HepG2 (cell line): ENCODE measurements around the gene GCHFR. TPM values are rescaled to one million over a fixed set of nuclear protein-coding genes. Genes with fewer than 3 reads are reported as not detected.

ENCODE experiments used
- ATAC-seq: fragments of 200-7000 bp; cut with Tn5 transposase; 3 replicates; pipeline ENCODE4 v1.9.1; 2020; ENCODE audit warnings: mild to moderate bottlenecking, moderate library complexity
- BruUV-seq: library from RNA; stranded (reverse); fragments of 400-500 nt; replicated peaks from 2 replicates; lab custom pipeline; 2021; lab: Mats Ljungman, UMichigan
- CTCF ChIA-PET: fragments of 300-600 bp; formaldehyde crosslinking; extraction: SDS; loops from one replicate; lab custom pipeline; 2021; ENCODE audit warnings: low total read pairs, inconsistent platforms, low intra/inter-chr PET ratio; lab: Yijun Ruan, JAX
- POLR2A ChIA-PET: fragments of 350-600 bp; sonication (Branson Sonifier 250); formaldehyde crosslinking; loops from one replicate; lab custom pipeline; 2020; ENCODE audit warnings: antibody characterized with exemption, inconsistent platforms; lab: Yijun Ruan, JAX
- DNase-seq: peaks from one replicate; pipeline ENCODE4 v3.0.0-alpha.2; 2015; ENCODE audit warnings: low spot score
- FAIRE-seq: peaks from 3 replicates; lab custom pipeline; 2011; peaks lifted over from hg19 to GRCh38; lab: Jason Lieb, UNC
- H2AFZ ChIP-seq: one replicate; pipeline ENCODE4 v1.6.1; 2011; ENCODE audit warnings: low read length, inconsistent platforms
- H3K27ac ChIP-seq: fragments of 300-600 bp; 3 replicates; pipeline ENCODE4 v1.8.0; 2011; ENCODE audit warnings: mixed run types, mild to moderate bottlenecking, mixed read lengths, low read length, inconsistent platforms; ENCODE audit not compliant: insufficient read depth; ENCODE audit errors: extremely low read length
- H3K27me3 ChIP-seq, 2 experiments: fragments of 200-600 bp in 1 of 2; 2 replicates in 1 of 2; 3 replicates in 1 of 2; pipeline versions ENCODE4 v1.6.0 to v1.8.0; 2011; ENCODE audit warnings: low read length in 2 of 2, mild to moderate bottlenecking in 2 of 2, moderate library complexity in 2 of 2, inconsistent platforms in 1 of 2; ENCODE audit not compliant: insufficient read depth in 2 of 2, control insufficient read depth in 1 of 2
- H3K36me3 ChIP-seq, 2 experiments: fragments of 200-600 bp in 1 of 2; replicated peaks in 1 of 2; 2 replicates in 1 of 2; 3 replicates in 1 of 2; pipeline versions ENCODE4 v1.5.1 to v1.8.0; 2011; ENCODE audit warnings: low read length in 2 of 2, inconsistent platforms in 1 of 2; ENCODE audit not compliant: insufficient read depth in 2 of 2, control insufficient read depth in 1 of 2
- H3K4me1 ChIP-seq: 2 replicates; pipeline ENCODE4 v1.5.1; 2012; ENCODE audit warnings: low read length, inconsistent platforms; ENCODE audit not compliant: insufficient read depth
- H3K4me2 ChIP-seq: 2 replicates; pipeline ENCODE4 v1.6.0; 2011; ENCODE audit warnings: low read depth, low read length, inconsistent platforms
- H3K4me3 ChIP-seq, 3 experiments: fragments of 200-600 bp in 1 of 3; sonication (generic), shearing (Covaris generic) in 1 of 3; replicated peaks in 1 of 3; 2 replicates each; pipeline ENCODE4 v1.5.1; 2011 to 2016; ENCODE audit warnings: low read length in 3 of 3, inconsistent platforms in 2 of 3, low read depth in 2 of 3, mild to moderate bottlenecking in 2 of 3, control low read depth in 1 of 3, mixed read lengths in 1 of 3; ENCODE audit not compliant: insufficient read depth in 1 of 3
- H3K79me2 ChIP-seq: one replicate; pipeline ENCODE4 v1.6.1; 2011; ENCODE audit warnings: low read length, inconsistent platforms; ENCODE audit not compliant: insufficient read depth
- H3K9ac ChIP-seq: 2 replicates; pipeline ENCODE4 v1.6.0; 2011; ENCODE audit warnings: mild to moderate bottlenecking, low read depth, low read length, inconsistent platforms; ENCODE audit not compliant: insufficient read depth
- H3K9me3 ChIP-seq: 2 replicates; pipeline ENCODE4 v1.5.1; 2012; ENCODE audit warnings: mild to moderate bottlenecking, low read length
- H4K20me1 ChIP-seq: 2 replicates; pipeline ENCODE4 v1.6.0; 2011; ENCODE audit warnings: inconsistent platforms, mild to moderate bottlenecking, low read length, moderate library complexity; ENCODE audit not compliant: insufficient read depth
- CCDC6 ChIP-seq: sonication (generic); formaldehyde crosslinking; IDR thresholded peaks from 2 replicates; pipeline ENCODE4 v1.8.1; 2022; ENCODE audit warnings: mild to moderate bottlenecking, missing genetic modification reagents, moderate library complexity
- GPN1 ChIP-seq: sonication (generic); formaldehyde crosslinking; IDR thresholded peaks from 2 replicates; pipeline ENCODE4 v1.5.1; 2020; ENCODE audit warnings: missing genetic modification reagents, borderline replicate concordance
- GTF2F1 ChIP-seq: fragments of 150-350 bp; IDR thresholded peaks from 2 replicates; pipeline ENCODE4 v1.6.1; 2014; ENCODE audit warnings: low read length
- IRF2 ChIP-seq: IDR thresholded peaks from 2 replicates; pipeline ENCODE4 v1.6.1; 2018; ENCODE audit warnings: missing genetic modification reagents, missing compliant biosample characterization
- ZNF180 ChIP-seq: sonication (generic); formaldehyde crosslinking; IDR thresholded peaks from 2 replicates; pipeline ENCODE4 v1.4.0; 2020; ENCODE audit warnings: low read depth, missing genetic modification reagents, borderline replicate concordance
- ZNF263 ChIP-seq: sonication (generic); formaldehyde crosslinking; IDR thresholded peaks from 2 replicates; pipeline ENCODE4 v1.4.0; 2020; ENCODE audit warnings: missing genetic modification reagents
- ZNF318 ChIP-seq: sonication (generic); formaldehyde crosslinking; IDR thresholded peaks from 2 replicates; pipeline ENCODE4 v1.4.0; 2020; ENCODE audit warnings: mild to moderate bottlenecking, missing genetic modification reagents
- ZNF543 ChIP-seq: sonication (generic); formaldehyde crosslinking; IDR thresholded peaks from 2 replicates; pipeline ENCODE4 v1.4.0; 2020; ENCODE audit warnings: mild to moderate bottlenecking, missing genetic modification reagents
- ZNF563 ChIP-seq: sonication (generic); formaldehyde crosslinking; IDR thresholded peaks from 2 replicates; pipeline ENCODE4 v1.8.0; 2022; ENCODE audit warnings: mild to moderate bottlenecking, moderate library complexity, missing genetic modification reagents
- ZNF570 ChIP-seq: sonication (generic); formaldehyde crosslinking; IDR thresholded peaks from 2 replicates; pipeline ENCODE4 v1.4.0; 2020; ENCODE audit warnings: mild to moderate bottlenecking, missing genetic modification reagents, borderline replicate concordance
- ZNF709 ChIP-seq: sonication (generic); formaldehyde crosslinking; IDR thresholded peaks from 2 replicates; pipeline ENCODE4 v1.5.0; 2020; ENCODE audit warnings: mild to moderate bottlenecking, missing genetic modification reagents
- ZNF788 ChIP-seq: sonication (generic); formaldehyde crosslinking; IDR thresholded peaks from 2 replicates; pipeline ENCODE4 v1.5.0; 2020; ENCODE audit warnings: mild to moderate bottlenecking, missing genetic modification reagents, borderline replicate concordance
- ZNF816 ChIP-seq: sonication (generic); formaldehyde crosslinking; IDR thresholded peaks from 2 replicates; pipeline ENCODE4 v1.8.0; 2022; ENCODE audit warnings: missing genetic modification reagents, mild to moderate bottlenecking, borderline replicate concordance
- WGBS: methylation state at CpG from one replicate; pipeline ENCODE4 v1.1.6; 2017; ENCODE audit warnings: low lambda C conversion rate; 5-methylcytosine and 5-hydroxymethylcytosine counted together
- in situ Hi-C: cut with HindIII; loops from 2 replicates; pipeline ENCODE4 v1.10.0; 2017; ENCODE audit warnings: low pct_unique_long_range_greater_than_20kb; ENCODE audit not compliant: extremely low pct_ligation_motif_present
- intact Hi-C: fragments of 100-400 bp; cut with micrococcal nuclease; formaldehyde crosslinking; loops from one replicate; pipeline ENCODE4 v1.10.0; 2022; ENCODE audit not compliant: unreplicated experiment
- polyA plus RNA-seq, 8 experiments: library from polyadenylated mRNA; depleted of rRNA in 3 of 8; stranded (reverse) in 7 of 8; unstranded in 1 of 8; fragments of >200 nt; fragmentation: Illumina TruSeq in 4 of 8; extraction: Trizol in 4 of 8; gene quantifications; 2 replicates each; pipeline versions ENCODE4 v1.2.1 to v1.2.3, GENCODE V29; 2011 to 2016; ENCODE audit warnings: low read depth in 4 of 8, missing spikeins in 1 of 8, mixed read lengths in 1 of 8; ENCODE audit not compliant: insufficient read depth in 1 of 8
- total RNA-seq, 5 experiments: library from RNA; depleted of rRNA; stranded (reverse); fragments of >200 nt; fragmentation: Illumina TruSeq; extraction: Trizol; gene quantifications; 2 replicates each; pipeline ENCODE4 v1.2.3, GENCODE V29; 2016; ENCODE audit warnings: low read depth in 1 of 5

Gene GCHFR
- total and polyA plus RNA-seq, 2 of the 13 experiments (the other 11 are each of a cell fraction or from before 2014, with no cell fraction given), result 51.5 to 92.4 TPM

- Histone ChIP-seq H3K4me1 (no peaks in the 10 kb centered on the region), H3K27me3 (no peaks in the 10 kb centered on the region), H3K79me2 (no peaks in the 10 kb centered on the region), H3K9ac (no peak overlapping the region), H3K27ac (no peak overlapping the region), H4K20me1 (no peaks in the 10 kb centered on the region), H3K36me3 (peaks cover 2 to 20% of the 10 kb centered on the region in 2 experiments; a peak in 3 of 5 replicates), H3K4me2 (no peak overlapping the region), H2AFZ (no peak overlapping the region), H3K9me3 (no peaks in the 10 kb centered on the region), H3K4me3 (no peak overlapping the region)
- BruUV-seq, result no TSS peak
- 93% methylated on average over 4 of the region's 4 CpGs for WGBS
- ATAC-seq (no peak), FAIRE-seq (no peak), DNase-seq (no peak)
- intact Hi-C loops, result no loop called here
- TF ChIP-seq CCDC6 (no peak), ZNF709 (CRISPR knock-in tag) (no peak), GTF2F1 (no peak), GPN1 (CRISPR knock-in tag) (no peak), IRF2 (no peak), ZNF788 (no peak), ZNF263 (CRISPR knock-in tag) (no peak), ZNF180 (CRISPR knock-in tag) (no peak), ZNF816 (CRISPR knock-in tag) (no peak), ZNF543 (CRISPR knock-in tag) (no peak), ZNF318 (CRISPR knock-in tag) (no peak), ZNF570 (CRISPR knock-in tag) (no peak), ZNF563 (CRISPR knock-in tag) (no peak)
- in situ Hi-C loops, result no loop called here
- ChIA-PET POLR2A (no interaction called here), CTCF (no interaction called here)
These were observed 41.5 kb upstream of the GCHFR start for GRCh38 chr15:40722354-40722753.
